ENCODE data around the gene PHPT1. TPM values are rescaled to one million over a fixed set of nuclear protein-coding genes. Genes with fewer than 3 reads are reported as not detected.
"Not testable (repeated sequence)": the region's sequence is repeated elsewhere in the genome, so short reads cannot be mapped to it uniquely, and the experiment has no call there.

Gene PHPT1
- total RNA-seq, 5 donors from 2014 or later (not counting 1 experiment from before 2014, with no cell fraction given): 23.3 to 56.8 (median 43.5) TPM

DNA sequence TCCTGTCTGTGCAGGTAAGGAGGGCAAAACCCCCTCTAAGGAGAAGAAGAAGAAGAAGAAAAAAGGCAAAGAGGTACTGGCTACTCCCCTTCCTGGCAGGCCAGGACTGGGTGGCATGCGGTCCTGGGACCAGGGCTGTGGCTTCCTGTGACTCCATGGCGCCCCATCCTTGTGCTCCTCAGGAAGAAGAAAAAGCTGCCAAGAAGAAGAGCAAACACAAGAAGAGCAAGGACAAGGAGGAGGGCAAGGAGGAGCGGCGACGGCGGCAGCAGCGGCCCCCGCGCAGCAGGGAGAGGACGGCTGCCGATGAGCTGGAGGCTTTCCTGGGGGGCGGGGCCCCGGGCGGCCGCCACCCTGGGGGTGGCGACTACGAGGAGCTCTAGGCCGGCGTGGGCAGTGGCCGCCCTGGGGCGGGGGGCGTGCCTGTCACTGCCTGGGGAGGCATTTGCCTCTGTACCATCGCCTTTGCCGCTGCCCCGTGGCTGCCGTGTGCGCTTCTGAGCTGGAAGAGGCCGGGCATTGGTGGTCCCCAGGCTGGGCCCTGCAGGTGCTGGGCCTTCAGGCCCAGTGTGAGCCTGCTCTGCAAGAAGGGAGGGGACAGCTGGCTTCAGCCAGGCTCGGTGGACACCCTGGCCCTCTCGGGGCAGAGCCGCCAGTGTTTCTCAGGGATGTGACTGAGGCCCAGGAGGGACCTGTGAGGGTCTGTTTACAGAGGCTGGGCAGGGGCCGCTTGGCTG is 8.9 kb upstream of the PHPT1 start:
- ATAC-seq (replicated peaks in 1 of 4): no peak
- Mint-ChIP-seq H3K4me3 (peak overlapping the region in 1 of 3 donors; percentile 4), H3K27me3 (peaks cover 0 to 9% of the 10 kb centered on the region in 2 donors), H3K36me3 (no peaks in the 10 kb centered on the region), H3K4me1 (peaks cover 0 to 17% (median 11%) of the 10 kb centered on the region in 3 donors), H3K27ac (no peak overlapping the region), H3K9me3 (no peaks in the 10 kb centered on the region)
- H3K4me1 ChIP-seq (ENCODE audit: control insufficient read depth in 1 of 2, extremely low read depth in 1 of 2, insufficient read depth in 2 of 2, low read length in 2 of 2): peaks cover 5 to 37% of the 10 kb centered on the region in 2 experiments
- H3K27ac ChIP-seq (ENCODE audit: low read length): no peak overlapping the region
- CTCF ChIA-PET: interaction anchor here (0.5 to 0.6 kb wide), 2 partner anchors 18 to 32 kb away, joined by 3 to 6 read pairs; no protein-coding TSS in a partner anchor
- peaks cover 0 to 24% of the 10 kb centered on the region in 2 experiments for H3K27me3 ChIP-seq (replicated peaks in 1 of 2; ENCODE audit: control insufficient read depth in 2 of 2, extremely low read depth in 1 of 2, insufficient read depth in 2 of 2, low read length in 1 of 2)
- peaks cover 13 to 15% of the 10 kb centered on the region in 2 donors for H3K36me3 ChIP-seq (ENCODE audit: control insufficient read depth in 2 of 2, extremely low read depth in 1 of 2, insufficient read depth in 1 of 2, low read length in 1 of 2)
- POLR2A ChIA-PET: no interaction called here
- DNase-seq: no peak
- H3K9me3 ChIP-seq: no peaks in the 10 kb centered on the region
- whole genome bisulfite sequencing (ENCODE audit: insufficient coverage): 90% methylated on average over 29 of the region's 32 CpGs
- H3K4me3 ChIP-seq (ENCODE audit: control insufficient read depth in 1 of 2, extremely low read depth in 1 of 2, low read length in 1 of 2): no peak overlapping the region

DNA sequence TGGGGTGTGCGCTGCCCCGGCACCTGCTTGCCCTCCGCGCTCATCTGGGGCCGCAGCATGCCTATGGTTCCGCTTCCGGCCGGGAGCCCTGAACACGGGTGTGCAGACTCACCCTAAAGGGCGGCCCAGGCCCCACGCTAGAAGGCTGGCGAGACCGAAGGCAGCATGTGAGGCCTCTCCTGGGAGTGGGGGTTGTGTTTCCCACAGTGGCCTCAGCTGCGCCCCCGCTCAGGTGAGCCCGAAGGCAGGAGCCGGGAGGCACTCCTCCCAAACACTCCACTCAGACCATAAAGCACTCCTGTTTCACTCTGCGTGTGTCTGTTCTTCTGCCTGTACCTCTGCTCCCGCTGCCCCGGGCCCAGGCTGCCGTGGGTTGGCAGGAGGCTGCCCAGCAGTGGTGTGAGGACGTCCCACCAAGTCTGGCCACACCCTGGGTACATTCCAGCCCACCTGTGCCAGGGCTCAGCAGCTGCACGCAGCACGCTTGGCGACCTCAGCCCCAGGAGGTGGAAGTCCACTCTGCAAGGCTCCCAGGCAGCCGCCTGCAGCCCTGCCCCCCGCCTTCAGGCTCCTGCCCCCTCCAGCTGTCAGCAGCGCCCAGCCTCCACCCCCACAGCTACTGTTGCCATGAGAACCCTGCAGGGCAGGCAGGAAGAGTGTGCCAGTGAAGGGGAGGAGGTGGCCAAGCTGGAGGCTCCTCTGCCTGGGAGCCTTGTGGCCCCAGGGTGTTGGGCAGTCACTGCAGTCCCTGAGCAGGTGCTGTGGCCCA is 8.1 kb upstream of the PHPT1 start:
- H3K27ac ChIP-seq (ENCODE audit: low read length): no peak overlapping the region
- peaks cover 0 to 9% of the 10 kb centered on the region in 2 donors for H3K27me3 Mint-ChIP-seq
- ChIA-PET CTCF (no interaction called here), POLR2A (no interaction called here)
- WGBS (ENCODE audit: insufficient coverage): 73% methylated on average over 8 of the region's 28 CpGs
- H3K9me3 Mint-ChIP-seq: no peaks in the 10 kb centered on the region
- no peaks in the 10 kb centered on the region for H3K36me3 Mint-ChIP-seq
- peaks cover 0 to 25% of the 10 kb centered on the region in 2 experiments for H3K27me3 ChIP-seq (replicated peaks in 1 of 2; ENCODE audit: control insufficient read depth in 2 of 2, extremely low read depth in 1 of 2, insufficient read depth in 2 of 2, low read length in 1 of 2)
- peaks cover 0 to 17% (median 11%) of the 10 kb centered on the region in 3 donors for H3K4me1 Mint-ChIP-seq
- H3K27ac Mint-ChIP-seq: no peak overlapping the region
- H3K36me3 ChIP-seq (ENCODE audit: control insufficient read depth in 2 of 2, extremely low read depth in 1 of 2, insufficient read depth in 1 of 2, low read length in 1 of 2): peaks cover 13 to 15% of the 10 kb centered on the region in 2 donors
- H3K9me3 ChIP-seq: no peaks in the 10 kb centered on the region
- ATAC-seq (replicated peaks in 1 of 4) (no peak), DNase-seq (no peak)
- peaks cover 5 to 38% of the 10 kb centered on the region in 2 experiments for H3K4me1 ChIP-seq (ENCODE audit: control insufficient read depth in 1 of 2, extremely low read depth in 1 of 2, insufficient read depth in 2 of 2, low read length in 2 of 2)
- peak overlapping the region in 1 of 3 donors; percentile 83 for H3K4me3 Mint-ChIP-seq
- no peak overlapping the region for H3K4me3 ChIP-seq (ENCODE audit: control insufficient read depth in 1 of 2, extremely low read depth in 1 of 2, low read length in 1 of 2)

DNA sequence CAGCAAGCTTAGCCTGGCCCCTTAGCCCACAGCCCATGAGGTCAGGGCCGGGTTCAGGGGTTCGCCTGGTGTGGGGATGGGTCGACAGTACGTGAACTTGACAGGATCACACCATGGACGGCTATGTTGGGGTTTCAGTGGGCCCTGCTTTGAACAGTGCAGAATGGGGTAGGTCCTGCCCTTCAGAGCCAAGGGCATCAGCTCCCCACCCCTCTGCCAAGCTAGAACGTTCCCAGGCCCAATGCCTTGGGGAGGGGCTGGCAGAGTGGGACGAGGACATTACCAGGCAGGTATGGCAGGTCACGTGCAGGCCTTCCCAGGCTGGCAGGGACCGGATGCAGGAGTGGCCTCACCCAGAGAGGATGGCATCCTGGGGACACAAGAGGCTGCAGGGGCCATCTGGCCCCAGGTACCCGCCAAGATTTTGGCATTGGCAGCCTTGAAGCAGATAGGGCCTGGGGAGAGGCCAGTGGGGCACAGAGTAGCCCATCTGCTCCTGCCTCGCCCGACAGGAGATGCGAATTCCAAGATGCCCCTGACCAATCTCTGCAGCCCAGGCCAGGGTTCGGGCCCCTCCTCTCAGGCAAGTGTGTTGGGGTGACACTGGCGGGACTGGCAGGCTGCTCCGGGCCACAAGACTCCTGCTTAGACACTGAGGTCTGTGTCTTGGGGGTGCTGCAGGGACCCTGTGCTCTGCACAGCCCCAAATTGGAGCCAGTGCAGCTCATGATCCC is 7.4 kb upstream of the PHPT1 start:
- H3K9me3 ChIP-seq; DNase-seq; POLR2A ChIA-PET; H3K27ac ChIP-seq (ENCODE audit: low read length); H3K36me3 Mint-ChIP-seq; H3K9me3 Mint-ChIP-seq; ATAC-seq (replicated peaks in 1 of 4): not testable (repeated sequence)
- peaks cover 0 to 30% of the 10 kb centered on the region in 2 experiments for H3K27me3 ChIP-seq (replicated peaks in 1 of 2; ENCODE audit: control insufficient read depth in 2 of 2, extremely low read depth in 1 of 2, insufficient read depth in 2 of 2, low read length in 1 of 2)
- H3K36me3 ChIP-seq (ENCODE audit: control insufficient read depth in 2 of 2, extremely low read depth in 1 of 2, insufficient read depth in 1 of 2, low read length in 1 of 2): peaks cover 13 to 15% of the 10 kb centered on the region in 2 donors
- CTCF ChIA-PET: interaction anchor here in 1 of 2 donors (0.7 to 2.1 kb wide), 8 partner anchors 43 to 398 kb away, joined by 3 to 8 read pairs (median 3); partner anchors contain the start of gene CLIC3
- peaks cover 5 to 44% of the 10 kb centered on the region in 2 experiments for H3K4me1 ChIP-seq (ENCODE audit: control insufficient read depth in 1 of 2, extremely low read depth in 1 of 2, insufficient read depth in 2 of 2, low read length in 2 of 2)
- peaks cover 0 to 14% of the 10 kb centered on the region in 2 donors for H3K27me3 Mint-ChIP-seq
- peaks cover 0 to 21% (median 14%) of the 10 kb centered on the region in 3 donors for H3K4me1 Mint-ChIP-seq
- H3K4me3 Mint-ChIP-seq: peak overlapping the region; percentile 74 to 83 (median 81)
- peak overlapping the region in 1 of 2 donors; percentile 81 for H3K4me3 ChIP-seq (ENCODE audit: control insufficient read depth in 1 of 2, extremely low read depth in 1 of 2, low read length in 1 of 2)
- peak overlapping the region in 1 of 2 donors; percentile 15 for H3K27ac Mint-ChIP-seq
- WGBS (ENCODE audit: insufficient coverage): 86% methylated on average over 10 of the region's 16 CpGs

DNA sequence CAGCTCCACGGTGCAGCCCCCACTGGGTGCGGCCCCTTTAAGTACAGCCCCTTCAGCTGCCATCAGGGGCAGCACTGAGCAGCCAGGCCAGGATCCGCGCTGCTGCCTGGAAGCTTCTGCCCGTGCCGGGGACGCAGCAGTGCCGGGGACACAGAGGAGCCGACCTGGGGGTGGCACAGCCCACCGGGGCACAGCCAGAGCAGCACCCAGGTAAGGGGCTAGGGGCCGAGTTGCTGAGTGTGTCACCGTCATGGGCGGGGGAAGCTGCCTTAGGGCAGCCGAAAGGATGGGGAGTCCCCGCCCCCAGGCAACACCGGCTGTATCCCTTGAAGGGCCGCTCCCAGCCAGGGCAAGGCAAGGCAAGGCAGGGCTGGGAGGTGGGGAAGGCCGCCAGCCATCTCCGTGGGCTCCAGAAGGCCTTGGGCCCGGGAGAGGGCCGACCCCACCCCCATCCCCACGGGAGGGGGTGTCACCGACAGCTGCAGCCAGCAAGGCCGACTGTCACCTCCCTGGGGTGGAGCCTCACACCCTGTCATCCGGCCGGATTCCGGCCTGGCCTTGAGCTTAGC is 6.7 kb upstream of the PHPT1 start, which contains the start of gene AJM1:
Gene AJM1, plus strand, starts transcription at position 99 of the 569 bp plus-strand sequence. CDS start 1,937 bp downstream, outside the sequence.
- WGBS (ENCODE audit: insufficient coverage): under 1% methylated on average over 13 of the region's 27 CpGs
- peaks cover 0 to 35% of the 10 kb centered on the region in 2 experiments for H3K27me3 ChIP-seq (replicated peaks in 1 of 2; ENCODE audit: control insufficient read depth in 2 of 2, extremely low read depth in 1 of 2, insufficient read depth in 2 of 2, low read length in 1 of 2)
- peaks cover under 1 to 21% (median 16%) of the 10 kb centered on the region in 3 donors for H3K4me1 Mint-ChIP-seq
- H3K27me3 Mint-ChIP-seq: peaks cover under 1 to 16% of the 10 kb centered on the region in 2 donors
- H3K9me3 Mint-ChIP-seq, H3K36me3 Mint-ChIP-seq, POLR2A ChIA-PET, H3K9me3 ChIP-seq: not testable (repeated sequence)
- peak within 1 kb of the TSS in 1 of 2 donors; percentile 15 for H3K27ac Mint-ChIP-seq
- CTCF ChIA-PET: interaction anchor here (0.7 to 2.1 kb wide), 10 partner anchors 35 to 398 kb away, joined by 3 to 8 read pairs (median 4); partner anchors contain the start of genes CLIC3 (in 1 of the 2) and RABL6 (in 1 of the 2)
- peak within 1 kb of the TSS; percentile 38 for H3K27ac ChIP-seq (ENCODE audit: low read length)
- H3K4me1 ChIP-seq (ENCODE audit: control insufficient read depth in 1 of 2, extremely low read depth in 1 of 2, insufficient read depth in 2 of 2, low read length in 2 of 2): peaks cover 5 to 50% of the 10 kb centered on the region in 2 experiments
- peaks cover 13 to 15% of the 10 kb centered on the region in 2 donors for H3K36me3 ChIP-seq (ENCODE audit: control insufficient read depth in 2 of 2, extremely low read depth in 1 of 2, insufficient read depth in 1 of 2, low read length in 1 of 2)
- H3K4me3 Mint-ChIP-seq: peak within 1 kb of the TSS; percentile 74 to 83 (median 81)
- peak; percentile 58 to 87 (median 76) for DNase-seq
- peak within 1 kb of the TSS; percentile 71 to 81 for H3K4me3 ChIP-seq (ENCODE audit: control insufficient read depth in 1 of 2, extremely low read depth in 1 of 2, low read length in 1 of 2)
- ATAC-seq (replicated peaks in 1 of 4): peak; percentile 83 to 88 (median 86)

DNA sequence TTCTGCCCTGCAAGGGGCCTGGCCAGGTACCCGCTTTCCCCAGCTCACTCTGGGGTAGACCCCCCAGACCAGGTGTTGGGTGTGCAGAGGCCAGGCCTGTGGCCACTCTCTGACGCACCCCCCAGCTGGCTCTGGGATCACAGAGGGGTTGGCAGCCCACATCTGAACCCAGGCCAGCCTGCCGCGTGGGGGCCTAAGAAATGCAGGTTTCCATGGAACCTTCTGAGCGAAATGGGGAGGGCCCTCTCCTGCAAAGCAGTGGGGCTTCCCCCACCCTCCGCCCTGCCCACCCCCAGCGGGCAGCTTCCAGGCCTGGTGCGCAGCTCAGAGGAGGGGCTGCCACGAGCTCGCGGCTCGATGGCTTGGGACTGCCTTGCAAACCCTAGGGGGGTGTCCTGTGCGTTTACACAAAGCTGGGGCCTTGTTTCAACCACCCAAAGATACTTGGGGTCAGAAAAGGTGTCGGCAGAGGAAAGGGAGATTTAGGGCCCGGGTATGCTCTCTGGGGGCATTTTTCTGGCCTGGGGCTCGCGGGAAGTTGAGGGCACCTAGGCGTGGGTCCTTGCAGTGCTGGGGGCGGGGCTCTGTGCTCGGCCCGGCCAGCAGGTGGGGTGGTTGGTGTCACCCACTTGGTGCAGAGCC is 5.9 kb upstream of the PHPT1 start:
- H3K27ac Mint-ChIP-seq; H3K27ac ChIP-seq (ENCODE audit: low read length); H3K9me3 ChIP-seq; H3K36me3 Mint-ChIP-seq; POLR2A ChIA-PET; DNase-seq; H3K9me3 Mint-ChIP-seq; ATAC-seq (replicated peaks in 1 of 4): not testable (repeated sequence)
- CTCF ChIA-PET: interaction anchor here (0.7 to 2.1 kb wide), 5 partner anchors 36 to 192 kb away, joined by 3 to 8 read pairs (median 5); partner anchors contain the start of gene RABL6 (in 1 of the 2)
- H3K4me1 Mint-ChIP-seq: peaks cover 7 to 28% (median 22%) of the 10 kb centered on the region in 3 donors
- Histone ChIP-seq H3K27me3 (replicated peaks in 1 of 2; ENCODE audit: control insufficient read depth in 2 of 2, extremely low read depth in 1 of 2, insufficient read depth in 2 of 2, low read length in 1 of 2) (peaks cover 0 to 43% of the 10 kb centered on the region in 2 experiments), H3K4me3 (ENCODE audit: control insufficient read depth in 1 of 2, extremely low read depth in 1 of 2, low read length in 1 of 2) (peak overlapping the region in 1 of 2 donors; percentile 37), H3K4me1 (ENCODE audit: control insufficient read depth in 1 of 2, extremely low read depth in 1 of 2, insufficient read depth in 2 of 2, low read length in 2 of 2) (peaks cover 13 to 58% of the 10 kb centered on the region in 2 experiments), H3K36me3 (ENCODE audit: control insufficient read depth in 2 of 2, extremely low read depth in 1 of 2, insufficient read depth in 1 of 2, low read length in 1 of 2) (peaks cover 10 to 12% of the 10 kb centered on the region in 2 donors)
- H3K27me3 Mint-ChIP-seq: peaks cover 6 to 22% of the 10 kb centered on the region in 2 donors
- 25% methylated on average over 11 of the region's 21 CpGs for WGBS (ENCODE audit: insufficient coverage)
- peak overlapping the region; percentile 57 to 64 (median 58) for H3K4me3 Mint-ChIP-seq
